NCI-H1417 (cell line): ENCODE data around the gene SMYD1.
A peak's percentile ranks its signal among the peaks of the same experiment; 100 is the strongest.

Experiments
- DNase-seq, 3 experiments: peaks; one replicate each; lab custom pipeline; 2025; lab: John Stamatoyannopoulos, UW

Gene SMYD1

GRCh38 chr2:88087073-88087472 is 19.4 kb downstream of the SMYD1 start:
- DNase-seq: no peak

GRCh38 chr2:88087763-88088162 is 20.1 kb downstream of the SMYD1 start:
- no peak for DNase-seq

DNA sequence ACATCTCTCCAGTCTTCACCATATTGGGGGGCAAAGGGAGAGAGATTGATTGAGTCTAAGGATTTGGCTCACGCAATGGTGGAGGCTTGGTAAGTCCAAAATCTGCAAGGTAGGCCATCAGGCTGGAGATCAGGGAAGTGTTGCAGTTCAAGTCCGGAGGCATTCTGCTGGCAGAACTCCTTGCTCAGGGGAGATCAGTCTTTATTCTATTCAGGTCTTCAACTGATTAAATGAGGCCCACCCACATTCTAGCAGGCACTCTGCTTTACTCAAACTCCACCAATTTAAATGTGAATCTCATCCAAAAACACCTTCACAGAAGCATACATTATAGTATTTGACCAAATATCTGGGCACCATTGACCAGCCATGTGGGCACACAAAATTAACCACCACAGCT is 21.4 kb downstream of the SMYD1 start:
- DNase-seq: no peak

GRCh38 chr2:88090446-88091283 is 23.0 kb downstream of the SMYD1 start:
- no peak for DNase-seq

GRCh38 chr2:88091943-88092342 is 24.3 kb downstream of the SMYD1 start:
- no peak for DNase-seq

GRCh38 chr2:88092773-88093172 is 25.1 kb downstream of the SMYD1 start:
- DNase-seq: no peak

DNA sequence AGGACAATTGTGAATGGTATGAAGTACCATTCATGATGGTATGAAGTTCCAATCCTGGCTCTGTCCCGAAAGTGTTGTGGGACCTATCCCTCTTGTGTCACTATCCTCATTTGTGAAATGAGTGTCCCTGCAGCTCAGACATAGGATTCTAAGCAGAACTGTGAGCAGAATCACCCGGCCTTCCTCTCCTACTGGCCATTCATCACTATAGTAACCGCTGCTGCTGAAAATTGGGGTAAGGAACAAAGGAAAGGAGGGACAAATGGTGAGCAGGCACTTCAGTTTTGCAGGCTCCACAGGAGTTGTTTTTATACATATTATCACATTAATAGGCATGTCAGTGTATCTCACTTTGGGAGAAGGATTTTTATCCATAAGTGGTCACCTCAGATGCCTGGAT is 27.4 kb downstream of the SMYD1 start:
- DNase-seq: peak in 2 of 3 experiments; percentile 11 to 77

GRCh38 chr2:88096708-88097107 is 29.1 kb downstream of the SMYD1 start:
- no peak for DNase-seq

DNA sequence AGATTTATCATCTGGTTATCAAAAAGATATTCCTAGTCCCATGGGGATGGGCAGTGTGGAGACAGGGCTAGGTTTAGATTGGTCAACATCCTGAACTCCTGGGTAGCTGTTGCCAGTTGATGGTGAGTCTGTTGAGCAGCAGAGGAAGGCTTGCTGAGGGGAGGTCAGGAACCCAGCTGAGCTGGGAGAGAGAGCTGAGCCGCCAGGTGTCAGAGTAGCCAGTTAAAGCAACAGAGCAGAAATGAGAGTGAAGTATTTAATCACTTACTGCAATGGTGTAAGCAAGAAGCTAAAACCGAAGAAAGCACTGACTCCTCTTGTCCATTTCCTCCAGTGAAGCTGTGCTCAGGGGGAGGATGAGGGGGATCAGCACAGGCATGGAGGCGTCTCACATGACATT is 29.6 kb downstream of the SMYD1 start:
- DNase-seq: no peak

GRCh38 chr2:88097891-88098557 is 30.4 kb downstream of the SMYD1 start:
- no peak for DNase-seq

DNA sequence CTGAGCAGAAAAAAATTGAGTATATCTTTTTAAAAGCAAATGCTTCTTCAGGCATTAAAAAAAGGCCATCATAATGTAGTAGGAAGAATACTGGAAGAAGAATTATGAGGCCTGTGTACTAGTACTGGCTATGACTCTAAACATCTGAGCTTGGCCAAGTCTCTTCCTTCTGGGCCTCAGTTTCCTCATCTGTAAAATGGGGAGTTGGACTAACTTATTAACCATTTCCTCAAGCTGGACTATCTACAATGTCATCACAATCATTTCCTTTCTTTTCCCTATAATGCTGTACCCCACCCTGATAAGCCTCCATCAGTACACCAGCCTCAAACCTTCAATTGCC is 30.9 kb downstream of the SMYD1 start:
- no peak for DNase-seq

GRCh38 chr2:88099798-88100488 is 32.3 kb downstream of the SMYD1 start:
- peak in 2 of 3 experiments; percentile 3 to 5 for DNase-seq

DNA sequence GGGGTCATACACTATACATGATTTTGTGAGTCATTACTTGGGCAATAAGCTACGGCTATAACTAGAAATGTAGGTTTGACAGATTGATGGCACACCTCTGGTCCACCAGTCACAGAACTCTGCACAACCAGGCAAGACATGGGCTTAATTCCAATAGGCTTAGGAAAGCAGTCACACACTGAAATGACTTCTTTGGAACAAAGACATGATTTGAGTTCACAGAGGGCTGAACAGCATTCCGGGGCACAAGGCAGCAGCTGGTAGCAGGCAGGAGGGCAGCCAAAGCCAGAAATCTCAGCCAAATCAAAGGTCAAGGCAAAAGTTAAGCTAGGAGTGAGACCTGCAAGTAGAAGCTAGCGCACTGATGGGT is 32.8 kb downstream of the SMYD1 start:
- no peak for DNase-seq

DNA sequence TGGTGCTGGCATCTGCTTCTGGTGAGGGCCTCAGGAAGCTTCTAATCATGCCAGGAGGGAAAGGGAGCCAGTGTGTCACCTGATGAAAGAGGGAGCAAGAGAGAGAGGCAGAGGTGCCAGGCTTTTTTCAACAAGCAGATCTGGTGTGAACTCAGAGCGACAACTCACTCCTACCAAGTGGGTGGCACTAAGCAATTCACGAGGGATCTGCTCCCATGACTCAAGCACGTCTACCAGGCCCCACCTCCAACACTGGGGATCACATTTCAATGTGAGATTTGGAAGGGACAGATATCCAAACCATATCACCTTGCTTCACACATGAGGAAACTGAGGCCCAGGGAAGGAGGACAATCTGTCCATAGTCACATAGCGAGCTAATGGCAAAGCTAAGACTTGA is 41.2 kb downstream of the SMYD1 start:
- no peak for DNase-seq

DNA sequence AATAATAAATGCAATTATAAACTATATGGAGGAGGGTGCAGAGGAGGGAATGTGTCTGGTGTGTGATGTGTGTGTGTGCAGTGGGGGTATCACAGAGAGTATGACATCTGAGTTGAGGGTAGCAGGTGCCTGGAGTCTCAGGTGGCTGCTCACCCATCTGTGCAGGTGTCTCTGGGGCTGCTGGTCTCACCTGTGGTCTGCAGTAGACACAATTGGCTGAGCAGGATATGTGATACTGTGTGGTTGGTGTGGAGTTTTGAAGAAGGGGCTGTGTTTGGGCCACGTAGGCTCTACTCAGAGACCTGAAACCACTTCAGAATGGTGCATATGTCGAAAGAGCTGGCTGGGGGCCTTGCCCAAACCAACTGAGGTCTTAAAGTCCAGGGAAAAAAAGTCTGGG is 43.2 kb downstream of the SMYD1 start:
- DNase-seq: no peak

DNA sequence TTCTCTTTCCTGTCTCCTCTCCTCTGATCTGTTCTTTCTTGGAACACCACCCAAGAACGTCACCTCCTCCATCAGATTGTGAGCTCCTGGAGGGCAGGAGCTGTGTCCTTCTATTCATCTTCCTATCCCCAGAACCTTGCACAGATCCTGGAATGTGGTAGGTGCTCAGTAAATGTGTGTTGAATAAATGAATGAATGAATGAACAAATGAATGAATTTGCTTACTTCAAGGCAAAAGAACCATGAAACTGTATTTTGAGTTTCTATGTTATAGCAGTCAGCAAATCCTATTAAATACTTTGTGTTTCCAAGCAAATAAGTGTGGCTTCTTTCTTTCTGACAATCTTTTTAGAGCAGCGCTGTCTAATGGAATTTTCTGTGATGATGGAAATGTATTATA is 45.4 kb downstream of the SMYD1 start:
- no peak for DNase-seq

DNA sequence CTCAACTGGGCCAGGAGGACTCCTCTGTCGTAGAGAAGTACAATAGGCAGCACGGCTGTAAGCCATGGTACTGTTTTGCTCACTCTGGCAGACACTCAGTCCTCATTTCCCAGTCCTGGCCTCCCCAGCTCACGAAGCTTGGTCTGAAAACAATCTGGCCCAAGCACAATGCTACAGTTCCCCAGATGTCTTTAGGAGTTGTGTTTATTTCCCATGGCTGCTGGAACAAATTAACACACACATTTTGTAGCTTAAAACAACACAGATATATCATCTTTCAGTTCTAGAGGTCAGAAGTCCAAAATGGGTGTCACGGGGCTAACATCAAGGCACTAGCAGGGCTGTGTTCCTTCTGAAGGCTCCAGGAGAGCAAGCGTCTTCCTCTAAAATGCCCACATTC is 47.3 kb downstream of the SMYD1 start:
- DNase-seq: no peak

GRCh38 chr2:88115825-88116518 is 48.3 kb downstream of the SMYD1 start:
- DNase-seq: no peak

DNA sequence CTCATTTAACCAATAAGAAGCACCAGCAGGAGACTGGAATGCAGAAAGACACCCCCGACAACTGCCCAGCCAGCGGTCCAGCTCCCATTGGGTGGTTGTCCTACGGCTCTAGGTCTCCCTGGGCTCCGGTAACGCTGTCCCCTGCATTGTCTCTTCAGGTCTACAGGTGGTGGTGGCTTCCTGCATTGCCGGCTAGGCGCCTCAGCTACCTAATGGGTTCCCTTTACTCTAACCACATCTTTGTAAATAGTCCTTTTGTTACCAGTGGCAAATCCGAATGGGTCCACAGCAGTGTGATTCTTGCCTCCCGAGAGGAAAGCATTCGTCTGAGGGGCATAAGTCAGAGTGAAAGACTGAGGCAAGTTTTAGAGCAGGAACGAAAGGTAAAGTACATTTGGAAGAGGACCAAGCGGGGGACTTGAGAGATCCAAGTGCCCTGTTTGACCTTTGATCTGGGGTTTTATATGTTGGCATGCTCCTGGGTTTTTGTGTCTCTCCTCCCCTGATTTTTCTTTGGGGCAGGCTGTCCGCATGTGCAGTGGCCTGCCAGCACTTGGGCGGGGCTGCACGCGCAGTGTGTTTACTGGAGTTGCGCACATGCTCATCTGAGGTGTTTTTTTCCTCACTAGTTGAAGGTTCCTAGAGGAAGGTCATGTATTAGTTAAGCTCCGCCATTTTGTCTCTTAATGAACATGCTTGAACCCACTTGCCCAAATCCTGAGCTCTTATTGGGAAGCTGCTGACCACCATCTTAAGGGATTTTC is 49.2 kb downstream of the SMYD1 start:
- DNase-seq: no peak

DNA sequence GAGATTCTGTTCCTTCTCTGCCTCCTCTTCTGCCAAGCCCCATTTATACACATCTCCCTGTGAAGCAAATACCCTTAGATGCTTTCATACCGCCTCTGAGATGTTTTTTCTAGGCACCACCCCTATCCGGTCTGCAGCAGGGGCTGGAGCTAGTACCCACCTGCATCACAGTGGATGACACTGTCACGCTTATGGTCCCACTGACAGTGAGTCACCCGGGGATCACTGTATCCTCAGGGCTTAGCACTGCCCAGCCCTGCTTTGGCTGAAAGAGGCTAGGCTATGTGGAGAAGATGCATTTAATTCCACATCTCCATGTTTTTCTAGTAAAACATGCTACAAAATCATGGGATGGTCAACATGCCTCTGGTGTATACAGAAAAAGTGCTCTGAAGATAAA is 50.3 kb downstream of the SMYD1 start:
- DNase-seq: no peak

DNA sequence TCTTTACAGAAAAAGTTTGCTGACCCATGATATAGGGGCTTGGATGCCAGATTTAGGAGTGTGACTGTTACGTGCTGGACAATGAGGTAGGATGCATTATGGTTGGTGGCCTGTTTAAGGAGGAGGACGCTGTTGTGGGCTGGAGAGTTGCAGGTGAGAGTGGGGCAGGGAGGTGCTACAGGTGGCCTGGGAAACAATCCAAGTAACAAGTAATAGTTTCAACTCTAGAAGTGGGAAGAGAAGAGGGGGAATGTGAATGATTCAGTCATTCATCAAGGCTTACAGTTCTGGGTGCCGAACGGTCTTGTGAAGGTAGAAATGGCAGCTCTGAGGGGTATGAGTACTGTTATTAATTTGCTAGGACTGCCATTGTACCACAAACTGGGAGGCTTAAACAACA is 54.1 kb downstream of the SMYD1 start:
- no peak for DNase-seq
